HG03469 (cell line): ENCODE data around the gene PTGER2.

ENCODE experiments used
- ATAC-seq: cut with Tn5 transposase; IDR thresholded peaks from one replicate; pipeline ENCODE4 v1.9.1; 2021; ENCODE audit warnings: mild to moderate bottlenecking, moderate library complexity, moderate number of reproducible peaks; ENCODE audit not compliant: unreplicated experiment

Gene PTGER2, protein sequence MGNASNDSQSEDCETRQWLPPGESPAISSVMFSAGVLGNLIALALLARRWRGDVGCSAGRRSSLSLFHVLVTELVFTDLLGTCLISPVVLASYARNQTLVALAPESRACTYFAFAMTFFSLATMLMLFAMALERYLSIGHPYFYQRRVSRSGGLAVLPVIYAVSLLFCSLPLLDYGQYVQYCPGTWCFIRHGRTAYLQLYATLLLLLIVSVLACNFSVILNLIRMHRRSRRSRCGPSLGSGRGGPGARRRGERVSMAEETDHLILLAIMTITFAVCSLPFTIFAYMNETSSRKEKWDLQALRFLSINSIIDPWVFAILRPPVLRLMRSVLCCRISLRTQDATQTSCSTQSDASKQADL

DNA sequence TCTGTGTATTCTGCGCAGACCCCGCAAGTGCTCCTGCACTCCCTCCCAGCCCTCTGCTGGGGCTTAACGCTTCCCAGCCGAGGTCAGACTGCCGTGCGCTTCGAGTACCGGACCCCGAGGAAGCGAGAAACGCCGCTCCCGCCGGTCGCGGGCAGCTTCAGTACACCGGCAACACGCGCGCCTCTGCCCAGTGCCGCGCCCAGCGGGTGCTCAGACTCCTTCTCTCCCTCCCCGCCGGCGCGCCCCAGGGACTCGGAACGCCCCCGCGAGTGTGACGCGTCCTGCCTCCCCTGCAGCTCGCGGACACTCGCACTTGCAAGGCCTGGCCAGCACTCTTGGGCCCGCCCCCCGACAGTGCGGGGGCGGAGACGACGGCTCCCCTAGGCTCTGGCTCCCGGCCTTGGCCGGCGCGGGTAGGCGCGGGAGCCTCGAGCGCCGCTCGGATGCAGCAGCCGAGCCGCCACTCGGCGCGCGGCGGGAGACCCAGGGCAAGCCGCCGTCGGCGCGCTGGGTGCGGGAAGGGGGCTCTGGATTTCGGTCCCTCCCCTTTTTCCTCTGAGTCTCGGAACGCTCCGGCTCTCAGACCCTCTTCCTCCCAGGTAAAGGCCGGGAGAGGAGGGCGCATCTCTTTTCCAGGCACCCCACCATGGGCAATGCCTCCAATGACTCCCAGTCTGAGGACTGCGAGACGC is at the start of gene PTGER2:
Gene PTGER2, plus strand, starts transcription at position 410 of the 692 bp plus-strand sequence. Its CDS starts 237 bp downstream, at position 647.
- ATAC-seq: no peak

- no peak for ATAC-seq
Measured at GRCh38 chr14:52265253-52265652, 48.9 kb upstream of the PTGER2 start.

GRCh38 chr14:52266179-52266578 is 47.9 kb upstream of the PTGER2 start:
- no peak for ATAC-seq

GRCh38 chr14:52266782-52267181 is 47.3 kb upstream of the PTGER2 start:
- no peak for ATAC-seq

GRCh38 chr14:52267501-52268278 is 46.4 kb upstream of the PTGER2 start, which contains the start of gene PTGDR:
PTGDR (plus strand) TSS chr14:52267698; CDS start chr14:52267815, 117 bp downstream.
- ATAC-seq: no peak

GRCh38 chr14:52268279-52269061 is 45.6 kb upstream of the PTGER2 start:
- ATAC-seq: no peak

DNA sequence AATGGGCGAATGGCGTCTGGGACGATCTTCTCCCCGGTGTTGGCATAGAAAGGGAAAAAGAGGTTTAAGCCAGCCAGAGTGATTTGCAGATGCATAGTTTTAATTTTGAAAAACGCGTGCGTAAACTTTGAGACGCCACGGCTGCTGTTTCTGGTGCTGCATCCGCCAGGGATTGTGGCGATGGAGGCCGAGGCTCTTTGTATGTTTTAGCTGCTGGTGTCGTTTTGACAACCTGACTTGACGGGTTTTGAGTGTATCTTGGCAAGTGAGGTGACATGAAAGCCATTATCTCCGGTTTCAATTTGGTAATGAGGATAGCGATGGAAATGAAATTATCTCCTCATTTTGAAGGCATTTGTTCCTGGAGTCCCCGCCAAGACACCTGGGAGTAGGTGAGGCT is 45.0 kb upstream of the PTGER2 start:
- ATAC-seq: no peak

DNA sequence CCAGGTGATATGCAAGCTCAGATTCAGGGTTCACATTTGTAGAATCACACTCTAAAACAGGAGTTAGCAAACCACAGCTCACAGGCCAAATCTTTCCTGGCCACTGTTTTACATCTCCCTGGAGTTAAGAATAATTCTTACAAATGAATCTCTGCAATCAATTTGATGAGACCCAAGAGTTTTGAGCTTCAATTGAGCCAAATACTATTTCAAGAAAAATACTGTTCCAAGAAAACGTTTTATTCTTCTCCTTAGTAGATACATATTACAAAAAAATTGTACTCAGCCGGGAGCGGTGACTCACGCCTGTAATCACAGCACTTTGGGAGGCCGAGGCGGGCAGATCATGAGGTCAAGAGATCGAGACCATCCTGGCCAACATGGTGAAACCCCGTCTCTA is 44.1 kb upstream of the PTGER2 start:
- no peak for ATAC-seq

DNA sequence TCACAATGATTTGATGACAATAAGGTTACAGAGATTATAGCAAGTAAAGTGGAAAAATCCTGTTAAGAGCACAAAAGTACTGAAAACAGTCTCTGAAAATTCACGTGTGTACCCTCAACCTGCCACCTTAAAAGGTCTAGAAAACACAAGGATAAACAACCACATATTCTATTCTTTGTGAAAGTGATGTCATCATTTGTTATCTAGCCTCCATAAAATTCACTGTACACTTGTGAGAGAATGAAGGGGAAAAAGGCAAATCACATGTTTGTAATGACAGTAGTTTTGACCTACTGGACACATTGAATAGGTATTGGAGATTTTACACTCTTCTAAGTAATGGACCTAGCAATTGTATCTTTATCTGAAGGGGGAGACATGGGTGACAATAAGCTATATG is 42.6 kb upstream of the PTGER2 start:
- no peak for ATAC-seq

DNA sequence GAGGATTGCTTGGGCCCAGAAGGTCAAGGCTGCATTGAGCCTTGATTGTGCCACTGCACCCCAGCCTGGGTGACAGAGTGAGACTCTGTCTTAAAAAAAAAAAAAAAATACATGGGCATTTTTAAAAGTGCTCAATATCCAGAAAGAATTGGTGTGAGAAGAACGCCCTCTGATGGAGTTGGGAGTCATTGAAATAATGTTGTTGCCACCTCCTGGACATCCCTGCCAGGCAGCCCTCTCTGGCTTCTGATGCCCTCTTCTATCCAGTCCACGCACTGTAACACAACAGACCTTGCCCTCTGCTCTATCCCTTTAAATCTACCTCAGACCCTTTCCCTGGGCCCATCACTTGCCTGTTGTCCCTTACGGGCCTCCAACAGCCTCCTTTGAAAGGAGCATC is 41.7 kb upstream of the PTGER2 start:
- ATAC-seq: no peak

GRCh38 chr14:52275372-52275771 is 38.7 kb upstream of the PTGER2 start:
- no peak for ATAC-seq

- ATAC-seq: no peak
Measured at GRCh38 chr14:52277552-52277951, 36.6 kb upstream of the PTGER2 start.

DNA sequence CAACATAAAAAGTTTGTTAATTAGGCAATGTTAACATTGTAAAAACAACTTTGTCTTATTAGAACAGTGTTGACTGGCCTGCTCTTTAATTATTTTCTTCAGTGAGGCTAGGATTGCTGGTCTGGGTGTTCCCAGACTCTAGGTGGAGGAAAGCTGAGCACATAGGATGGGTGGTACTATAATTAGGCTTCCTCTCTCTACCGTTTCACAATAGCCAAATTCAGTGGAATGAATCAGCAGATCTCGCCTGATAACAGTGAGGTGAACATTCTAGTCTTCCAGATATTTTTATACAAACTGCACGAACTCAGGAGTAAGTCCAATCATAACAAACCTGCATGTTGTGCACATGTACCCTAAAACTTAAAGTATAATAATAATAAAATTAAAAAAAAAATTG is 34.7 kb upstream of the PTGER2 start:
- ATAC-seq: no peak

DNA sequence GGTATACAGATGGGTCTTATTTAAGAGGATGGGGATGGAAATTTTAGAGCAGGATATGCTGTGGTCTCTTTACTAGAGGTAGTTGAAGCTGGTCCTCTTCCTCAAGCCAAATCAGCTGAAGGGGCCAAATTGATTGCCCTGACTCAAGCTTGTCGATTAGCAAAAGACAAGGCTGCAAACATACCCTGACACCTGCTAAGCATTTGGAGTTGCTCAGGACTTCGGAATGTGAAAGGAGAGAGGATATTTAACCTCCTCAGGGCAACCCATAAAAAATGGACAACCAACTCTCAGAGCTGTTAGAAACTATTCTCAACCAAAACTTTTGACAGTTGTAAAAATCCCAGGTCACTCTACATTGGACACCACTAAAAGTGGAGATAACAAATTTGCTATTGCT is 31.0 kb upstream of the PTGER2 start:
- no peak for ATAC-seq

DNA sequence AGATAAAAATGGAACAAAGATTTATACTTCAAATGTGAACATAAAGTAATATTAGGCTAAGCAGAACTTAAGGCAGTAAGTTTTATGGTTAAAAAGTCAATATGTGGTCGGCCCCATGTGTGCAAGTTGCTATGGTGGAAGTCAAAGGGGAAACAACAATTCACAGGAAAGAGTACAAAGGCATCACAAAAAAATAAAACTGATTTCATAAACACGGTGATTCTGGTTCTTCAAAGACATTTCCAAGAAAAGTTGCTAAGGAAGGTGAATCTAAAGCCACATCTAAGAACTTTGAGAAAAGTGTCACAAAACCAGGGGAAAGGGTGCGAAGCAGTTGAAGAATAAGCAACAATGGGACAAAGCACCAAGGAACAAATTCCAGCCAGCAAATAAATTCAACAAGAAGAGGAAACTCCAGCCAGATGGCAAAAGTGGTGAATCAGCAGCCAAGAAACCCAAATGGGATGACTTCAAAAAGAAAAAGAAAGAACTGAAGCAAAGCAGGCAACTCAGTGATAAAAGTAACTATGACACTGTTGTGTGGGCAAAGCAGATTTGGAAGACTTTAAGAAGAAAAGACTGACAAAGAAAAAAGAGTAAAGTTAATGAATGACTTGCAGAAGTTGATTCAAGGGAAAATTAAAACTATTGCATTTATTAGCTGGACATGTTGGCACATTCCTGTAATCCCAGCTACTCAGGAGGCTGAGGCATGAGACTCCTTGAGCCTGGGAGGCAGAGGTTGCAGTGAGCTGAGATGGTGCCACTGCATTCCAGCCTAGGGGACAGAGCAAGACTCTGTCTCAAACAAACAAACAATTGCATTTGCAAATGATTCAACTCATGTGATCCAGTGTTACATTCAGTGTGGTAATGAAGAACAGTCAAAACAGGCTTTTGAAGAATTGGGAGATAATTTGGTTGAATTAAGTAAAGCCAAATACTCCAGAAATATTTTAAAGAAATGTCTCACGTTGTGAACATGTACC is 27.2 kb upstream of the PTGER2 start:
- no peak for ATAC-seq

- ATAC-seq: no peak
Measured at GRCh38 chr14:52296378-52296777, 17.7 kb upstream of the PTGER2 start.

- no peak for ATAC-seq
Measured at GRCh38 chr14:52298795-52299194, 15.3 kb upstream of the PTGER2 start.

GRCh38 chr14:52299692-52300278 is 14.3 kb upstream of the PTGER2 start:
- no peak for ATAC-seq

DNA sequence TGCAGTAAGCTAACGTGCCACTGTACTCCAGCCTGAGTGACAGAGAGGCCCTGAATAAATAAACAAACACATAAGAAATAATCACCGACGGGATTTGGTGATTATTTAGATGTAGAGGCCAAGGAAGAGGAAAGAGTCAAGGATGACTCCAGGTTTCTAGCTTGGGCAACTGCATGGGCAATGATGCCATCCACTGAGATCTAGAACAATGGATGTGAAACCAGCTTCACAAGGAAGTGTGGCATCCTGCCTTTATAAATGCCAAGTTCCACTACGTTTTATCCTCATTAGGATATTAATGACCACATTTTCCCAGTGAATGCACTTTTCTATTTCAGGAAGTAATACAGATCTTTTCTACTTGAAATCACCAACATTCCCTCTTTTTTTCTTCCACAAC is 10.9 kb upstream of the PTGER2 start:
- ATAC-seq: no peak
